SKM-1 treated with dmso at 0.1 percent for 144 hours (cell line): Measurements from ENCODE around the gene METTL8.

ENCODE experiments used
- DNase-seq: peaks from one replicate; lab custom pipeline; 2025; ENCODE audit not compliant: unreplicated experiment; lab: John Stamatoyannopoulos, UW

Gene METTL8

DNA sequence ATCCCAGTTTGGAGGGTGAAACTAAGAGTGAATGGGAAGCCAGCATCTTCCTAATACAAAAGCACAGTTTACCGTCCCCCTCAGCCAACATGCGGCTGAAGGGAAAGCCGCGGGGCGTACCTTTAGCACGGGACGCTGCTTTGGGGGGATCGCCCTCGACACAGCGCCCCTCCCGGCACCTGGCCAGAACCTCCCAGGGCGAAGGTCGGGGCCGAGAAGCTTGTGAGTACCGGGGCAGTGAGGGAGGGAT, at the start of gene METTL8:
TSS of gene METTL8 (minus strand) at position 228 of the 250 bp plus-strand sequence. CDS start 41,805 bp downstream, outside the sequence.
- no peak for DNase-seq

DNA sequence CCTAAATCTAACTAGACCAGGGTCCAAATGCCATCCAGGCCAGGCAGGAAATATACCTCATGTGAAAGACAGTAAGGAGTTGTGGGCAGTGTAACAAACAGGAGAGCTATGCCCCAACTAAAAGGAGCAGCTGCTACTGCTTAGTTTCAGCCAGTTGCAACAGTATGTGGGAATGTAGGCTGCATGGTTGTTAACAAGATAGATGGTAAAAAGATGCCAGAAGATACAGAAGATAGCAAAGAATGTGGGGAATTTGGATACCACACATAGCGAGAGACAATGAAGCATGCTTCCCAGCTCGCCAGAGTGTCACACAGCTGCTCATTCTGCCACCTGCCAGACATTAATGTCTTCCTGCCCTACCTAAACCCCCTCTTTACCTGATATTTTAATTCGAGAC, 49.1 kb upstream of the METTL8 start:
- DNase-seq: no peak

GRCh38 chr2:171482308-171482707, 48.5 kb upstream of the METTL8 start:
- DNase-seq: no peak

GRCh38 chr2:171480908-171481307, 47.1 kb upstream of the METTL8 start:
- DNase-seq: no peak

DNA sequence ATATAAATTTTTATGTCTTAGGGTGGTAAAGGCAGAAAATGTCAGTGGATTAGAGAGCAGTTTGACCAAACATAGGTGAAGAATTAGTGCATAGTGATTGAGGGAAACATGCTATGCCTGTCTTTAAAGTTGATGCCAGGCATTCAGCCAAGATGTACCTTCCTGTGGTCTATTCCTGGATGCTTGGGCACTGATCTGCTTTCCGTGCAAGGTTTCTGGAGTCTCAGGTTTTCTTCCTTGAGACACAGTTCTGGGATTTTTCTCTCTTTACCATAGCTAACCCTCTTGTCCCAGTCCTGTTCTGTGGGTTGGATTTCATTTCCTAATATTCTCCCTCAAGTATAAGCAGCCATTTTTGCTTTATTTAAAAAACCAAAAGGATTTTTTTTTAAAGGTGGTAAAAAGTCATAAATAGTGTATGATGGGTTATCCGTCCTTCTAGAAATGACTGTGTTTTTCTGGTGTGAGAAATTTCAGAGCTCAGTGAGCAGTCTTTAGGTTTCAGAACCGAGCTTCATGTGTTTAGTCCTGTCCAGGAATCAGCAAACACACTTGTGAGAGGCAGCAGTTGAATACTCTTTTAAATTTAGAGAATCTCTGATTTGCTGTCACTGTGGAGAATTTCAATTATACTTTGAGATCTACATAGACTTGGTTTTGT, 45.5 kb upstream of the METTL8 start:
- no peak for DNase-seq

GRCh38 chr2:171478345-171478744, 44.6 kb upstream of the METTL8 start:
- no peak for DNase-seq

- DNase-seq: no peak
Observed at GRCh38 chr2:171475979-171476378, 42.2 kb upstream of the METTL8 start.

DNA sequence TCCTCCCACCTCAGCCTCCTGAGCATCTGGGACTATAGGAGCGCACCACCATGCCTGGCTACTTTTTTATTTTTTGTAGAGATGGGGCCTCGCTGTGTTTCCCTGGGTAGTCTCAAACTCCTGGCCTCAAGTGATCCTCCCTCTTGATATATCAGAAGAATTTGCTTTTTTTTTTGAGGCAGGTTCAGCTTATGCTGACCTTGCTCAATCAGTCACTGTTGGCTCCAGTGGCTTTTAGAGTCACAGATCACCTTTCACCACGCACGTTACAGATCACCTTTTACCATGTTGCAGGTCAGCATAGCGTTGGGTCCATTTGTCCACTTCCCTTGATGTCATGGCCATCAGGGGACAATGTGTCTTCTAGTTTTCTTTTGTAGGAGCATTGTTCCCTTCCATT, 36.3 kb upstream of the METTL8 start:
- no peak for DNase-seq

GRCh38 chr2:171469176-171469575, 35.4 kb upstream of the METTL8 start:
- DNase-seq: no peak

- no peak for DNase-seq
Observed at GRCh38 chr2:171460537-171460936, 26.7 kb upstream of the METTL8 start.

DNA sequence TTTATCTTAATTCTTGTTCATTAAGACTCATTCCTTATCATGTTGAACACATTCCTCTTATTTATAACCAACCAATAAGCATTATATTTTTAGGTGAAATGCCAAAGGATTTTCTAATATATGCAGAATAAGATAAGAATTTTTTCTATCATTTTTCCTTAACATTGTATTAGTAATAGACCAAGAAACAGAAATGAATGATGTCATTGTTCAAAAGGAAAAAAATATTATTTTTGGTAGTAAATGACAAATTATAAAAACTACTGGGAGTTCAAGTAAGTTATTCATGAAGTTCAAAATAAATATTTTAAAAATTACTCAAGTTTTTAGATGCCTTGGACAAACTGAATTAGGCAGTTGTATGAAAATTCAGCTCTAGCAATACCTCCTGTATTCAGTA, 25.7 kb upstream of the METTL8 start:
- no peak for DNase-seq

GRCh38 chr2:171452773-171453172, 19.0 kb upstream of the METTL8 start:
- DNase-seq: no peak

DNA sequence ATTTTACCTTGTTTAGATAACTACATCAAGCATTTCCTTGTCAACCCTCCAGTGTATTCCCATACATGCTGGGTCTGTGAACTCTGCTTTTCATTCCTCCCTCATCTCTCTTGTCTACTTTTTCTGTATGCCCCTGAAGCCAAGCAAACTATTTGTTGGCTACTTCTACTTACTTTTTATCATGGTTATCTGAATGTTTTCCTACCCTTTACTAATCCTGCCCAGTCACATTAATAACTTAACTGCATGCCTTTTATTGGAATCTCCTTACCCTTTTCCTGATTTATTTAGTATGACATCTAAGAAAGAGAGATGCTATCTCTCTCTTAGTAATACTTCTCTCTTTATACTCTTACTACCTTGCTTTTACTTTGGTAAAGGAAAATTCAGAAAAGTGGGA, 17.3 kb upstream of the METTL8 start:
- DNase-seq: no peak

DNA sequence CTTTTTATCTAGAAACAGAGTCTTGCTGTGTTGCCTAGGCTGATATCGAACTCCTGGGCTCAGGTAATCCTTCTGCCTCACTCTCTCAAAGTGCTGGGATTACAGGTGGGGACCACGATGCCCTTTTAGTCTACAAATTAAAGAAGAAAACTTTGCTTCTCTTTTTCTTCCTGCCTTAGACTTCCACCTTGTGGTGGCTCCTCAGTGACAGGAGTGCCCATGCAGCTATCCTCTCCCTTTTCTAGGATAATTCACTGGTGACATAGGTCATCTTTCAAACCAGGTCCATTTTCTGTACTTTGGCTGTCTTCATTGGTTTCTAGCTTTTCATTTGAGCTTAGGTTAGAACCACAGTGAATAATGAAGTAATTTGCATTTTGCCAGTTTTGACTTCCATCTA, 13.9 kb upstream of the METTL8 start:
- DNase-seq: no peak

DNA sequence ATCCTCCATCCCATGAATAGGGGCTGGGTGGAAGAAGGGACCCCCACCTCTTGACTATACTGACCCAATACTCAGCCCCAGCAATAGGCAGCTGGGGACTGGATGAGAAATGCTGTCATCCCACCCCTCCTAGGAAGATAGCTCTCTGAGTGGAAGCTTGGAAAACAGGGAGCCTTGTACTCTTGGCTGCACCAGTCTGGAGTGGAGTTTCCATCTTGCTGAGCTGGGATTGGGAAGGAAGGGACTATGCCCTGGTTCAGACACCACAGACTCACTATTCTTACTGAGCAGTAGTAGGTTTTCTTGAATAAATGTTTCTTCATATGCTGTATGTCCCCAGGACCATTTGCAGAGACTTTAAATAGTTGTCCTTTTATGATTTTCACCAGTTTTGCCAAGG, 7.7 kb upstream of the METTL8 start:
- no peak for DNase-seq

DNA sequence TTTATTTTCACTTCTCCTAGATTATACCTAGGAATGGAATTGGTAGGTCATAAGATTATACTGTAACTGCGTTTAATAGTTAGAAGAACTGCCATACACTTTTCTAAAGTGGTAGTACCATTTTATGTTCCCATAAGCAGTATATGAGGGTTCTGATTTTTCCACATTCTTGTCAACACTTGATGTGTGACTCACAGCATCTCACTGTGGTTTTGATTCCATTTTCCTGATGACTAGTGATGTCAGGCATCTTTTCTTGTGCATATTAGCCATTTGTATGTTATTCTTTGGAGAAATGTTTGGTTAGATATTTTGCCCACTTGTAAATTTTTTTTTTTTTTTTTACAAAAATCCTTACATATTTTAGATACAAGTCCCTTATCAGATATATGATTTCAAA, 2.5 kb upstream of the METTL8 start:
- no peak for DNase-seq

GRCh38 chr2:171434013-171434989, 511 bp upstream of the METTL8 start, which contains the start of gene DCAF17:
Gene DCAF17, plus strand, starts transcription at chr2:171434226. Its CDS starts 352 bp downstream, at chr2:171434578.
- DNase-seq: peak; percentile 95

DNA sequence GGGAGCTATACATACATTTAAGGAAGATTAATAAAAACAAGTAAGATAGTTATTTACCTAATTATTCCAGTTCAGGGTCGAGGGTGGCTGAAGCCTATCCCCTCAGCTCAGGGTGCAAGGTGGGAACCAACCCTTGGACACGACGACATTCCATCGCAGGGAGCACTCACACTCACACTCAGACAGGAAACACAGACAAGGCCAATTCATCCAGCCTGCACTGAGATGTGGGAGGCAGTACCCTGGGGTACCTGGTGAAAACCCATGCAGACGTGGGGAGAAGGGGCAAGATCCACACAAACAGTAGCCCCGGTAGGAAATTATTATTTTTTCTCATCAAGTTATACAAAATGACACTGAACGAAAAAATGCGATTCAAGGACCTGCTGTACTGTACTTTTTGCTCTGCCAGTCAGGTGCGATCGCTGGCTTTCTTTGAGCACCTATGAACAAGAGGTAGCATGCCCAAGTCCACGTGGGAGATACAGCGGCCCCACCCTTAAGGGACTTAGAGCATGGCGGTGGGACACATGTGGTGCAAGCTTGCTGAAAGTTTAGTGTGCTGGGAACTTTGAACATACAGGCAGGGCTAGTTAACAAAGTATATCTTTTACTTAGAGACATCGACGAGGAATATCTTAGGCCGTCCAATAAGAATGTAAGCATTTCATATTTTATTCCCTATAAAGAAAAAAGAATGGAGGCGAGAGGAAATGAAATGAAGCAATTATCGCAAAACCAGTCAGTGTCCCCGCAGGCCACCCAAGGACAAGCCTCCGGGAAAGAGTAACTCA, 624 bp downstream of the METTL8 start:
- DNase-seq: peak; percentile 45

DNA sequence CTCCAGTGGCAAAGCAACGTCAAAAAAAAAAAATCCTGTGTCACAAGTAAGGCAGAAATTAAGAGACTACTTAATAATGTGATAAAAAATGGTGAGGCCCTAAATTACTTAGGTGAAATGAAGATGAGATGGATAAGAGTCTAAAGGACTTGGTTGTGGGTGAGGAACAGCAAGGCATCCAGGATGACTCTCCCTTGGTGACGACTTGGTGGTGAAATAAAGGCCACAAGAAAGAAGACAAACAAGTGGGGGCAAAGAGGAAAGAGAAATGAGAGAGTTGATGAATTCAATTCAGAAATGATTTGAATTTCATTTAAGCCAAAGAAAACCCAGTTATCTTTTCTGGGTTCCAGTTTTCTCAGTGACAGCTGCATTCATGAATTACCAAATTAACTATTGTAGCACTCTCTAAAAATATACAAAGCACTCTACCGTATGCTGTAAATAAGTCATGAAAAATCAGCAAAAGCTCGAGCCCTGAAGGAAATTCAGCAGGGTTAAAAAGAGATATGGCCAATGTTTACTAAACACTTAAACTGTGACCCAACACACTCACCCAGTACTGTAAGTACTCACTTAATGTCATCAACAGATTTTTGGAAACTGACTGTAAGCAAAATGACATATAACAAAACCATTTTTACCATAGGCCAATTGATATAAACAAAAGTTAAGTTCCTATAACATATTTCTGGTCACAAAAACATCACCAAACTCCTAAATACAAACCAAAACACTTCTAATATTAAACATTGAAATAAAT, 1.4 kb downstream of the METTL8 start:
- DNase-seq: no peak

GRCh38 chr2:171431677-171432167, 2.1 kb downstream of the METTL8 start:
- no peak for DNase-seq
